Right cardiac atrium (tissue), 5 donors: ENCODE data around the gene TRMT61B. TPM values are rescaled to one million over a fixed set of nuclear protein-coding genes. Genes with fewer than 3 reads are reported as not detected.
A peak's percentile ranks its signal among the peaks of the same experiment; 100 is the strongest.

ENCODE experiments used
- ATAC-seq, 2 donors: fragments of 200-7000 bp; cut with Tn5 transposase; one replicate each; pipeline versions ENCODE4 v1.8.0 to v1.9.1; 2020; ENCODE audit warnings: moderate library complexity in 2 of 2, mild to moderate bottlenecking in 1 of 2
- DNase-seq, 3 donors: peaks; one replicate each; pipeline ENCODE4 v3.0.0-alpha.2; 2020
- H3K27ac ChIP-seq: one replicate; pipeline ENCODE4 v1.5.1; 2013; ENCODE audit warnings: mild to moderate bottlenecking, low read length, control low read depth, moderate library complexity
- H3K27me3 ChIP-seq: one replicate; pipeline ENCODE4 v1.6.1; 2013; ENCODE audit not compliant: control insufficient read depth, insufficient read depth
- H3K4me1 ChIP-seq: one replicate; pipeline ENCODE4 v1.6.1; 2013; ENCODE audit warnings: low read length; ENCODE audit not compliant: control insufficient read depth, insufficient read depth
- H3K4me3 ChIP-seq: one replicate; pipeline ENCODE4 v1.5.1; 2013; ENCODE audit warnings: low read length, control low read depth
- H3K9me3 ChIP-seq: one replicate; pipeline ENCODE4 v1.6.1; 2013; ENCODE audit warnings: low read length; ENCODE audit not compliant: control insufficient read depth
- WGBS: extraction: QIAGEN DNeasy Blood & Tissue Kit; methylation state at CpG from one replicate; pipeline ENCODE4 v1.1.7; 2013; 5-methylcytosine and 5-hydroxymethylcytosine counted together
- intact Hi-C, 4 donors: fragments of 100-400 bp; cut with DNase I; formaldehyde crosslinking; loops; one replicate each; pipeline versions ENCODE4 v1.11.0 to v1.14.0; 2022 to 2023
- polyA plus RNA-seq: library from polyadenylated mRNA; stranded (reverse); fragments of 200-250 nt; gene quantifications from one replicate; pipeline ENCODE4 v1.2.3, GENCODE V29; 2013
- total RNA-seq, 4 donors: library from RNA; stranded (reverse); fragmentation: NEBNext Ultra II Directional; extraction: Animal tissue kit (Norgen Biotek cat#: 25700); gene quantifications; one replicate each; pipeline ENCODE4 v1.2.1, GENCODE V29; 2021
- donor health status: healthy with polysubstance abuse.
- donor health status: DM: no; HTN: yes; CAD: no.
- donor health status: DM: no; HTN: no; CAD: no.
- donor health status: DM: no; HTN: yes; CAD: no; lungs with severe emphysema.
- donor health status: DM: yes; HTN: yes; CAD: no.

Gene TRMT61B
- total and polyA plus RNA-seq, 5 donors = 13.9 to 32.7 (median 18.2) TPM

DNA sequence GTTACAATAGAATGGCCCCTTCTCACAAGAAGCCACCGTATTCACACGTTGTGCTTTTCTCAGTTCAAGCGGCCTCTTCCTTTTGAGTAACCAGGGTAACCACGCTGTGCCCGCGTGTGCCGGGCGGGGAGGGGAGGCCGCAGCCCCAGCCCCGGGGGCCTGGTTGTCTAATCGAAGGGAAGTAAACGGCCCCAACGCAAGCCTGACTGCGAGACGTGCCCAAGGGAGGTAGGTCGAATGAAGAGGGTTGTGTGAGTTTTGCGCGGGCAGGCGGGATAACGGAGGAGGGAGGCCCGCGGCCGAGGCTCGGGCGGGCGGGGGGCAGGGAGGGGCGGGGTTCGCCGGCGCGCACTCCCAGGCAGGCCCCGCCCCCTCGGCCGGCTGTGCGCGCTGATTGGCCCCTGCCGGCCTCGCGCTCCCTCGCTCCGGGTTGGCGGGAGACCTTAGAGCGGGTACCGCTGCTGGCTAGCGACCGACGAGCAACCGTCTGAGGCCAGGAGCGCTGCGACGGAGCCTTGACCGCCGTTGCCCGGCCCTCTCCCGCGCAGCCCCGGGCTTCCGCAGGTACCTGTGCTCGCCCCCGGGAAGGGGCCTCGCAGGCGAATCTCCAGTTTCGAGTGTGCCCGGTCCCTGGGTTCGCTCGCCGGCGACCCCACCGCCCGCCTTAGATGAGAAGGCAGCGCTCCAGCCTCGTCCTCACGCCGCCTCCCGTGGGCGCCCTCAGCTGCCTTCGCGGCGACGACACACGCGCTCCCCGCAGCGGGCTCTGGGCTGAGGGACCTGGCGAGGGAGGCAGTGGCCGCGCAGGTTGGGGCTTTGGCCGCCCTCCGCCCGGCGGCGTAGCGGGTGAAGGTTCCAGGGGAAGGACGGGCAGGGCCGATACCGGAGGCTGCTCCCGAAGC is 59.5 kb downstream of the TRMT61B start, which contains the start of gene SPDYA:
TSS of gene SPDYA (plus strand) at position 451 of the 902 bp plus-strand sequence. CDS start 5,181 bp downstream, outside the sequence.
- intact Hi-C loops = no loop called here
- Histone ChIP-seq H3K4me1 (no peaks in the 10 kb centered on the region), H3K27ac (no peak within 1 kb of the TSS), H3K4me3 (peak within 1 kb of the TSS; percentile 31), H3K27me3 (no peaks in the 10 kb centered on the region), H3K9me3 (no peaks in the 10 kb centered on the region)
- peak; percentile 83 to 93 (median 90) for DNase-seq
- 2% methylated on average over 97 of the region's 97 CpGs for WGBS
- ATAC-seq = peak; percentile 96 to 97

DNA sequence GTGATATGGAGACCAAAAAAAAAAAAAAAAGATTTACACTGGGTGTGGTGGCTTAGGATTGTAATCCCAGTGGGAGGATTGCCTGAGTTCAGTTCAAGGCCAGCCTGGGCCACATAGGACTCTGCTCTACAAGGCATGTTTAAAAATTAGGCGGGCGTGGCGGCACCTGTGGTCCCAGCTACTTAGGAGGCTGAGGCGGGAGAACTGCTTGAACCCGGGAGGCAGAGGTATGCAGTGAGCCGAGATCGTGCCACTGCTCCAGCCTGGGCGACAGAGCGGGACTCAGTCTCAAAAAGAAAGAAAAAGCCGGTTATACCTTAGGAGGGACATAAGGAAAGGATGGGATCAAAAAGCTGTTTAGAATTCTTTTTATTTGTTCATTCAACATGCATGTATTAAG is 60.2 kb downstream of the TRMT61B start:
- H3K4me3 ChIP-seq = peak overlapping the region; percentile 31
- no peak overlapping the region for H3K27ac ChIP-seq
- no peaks in the 10 kb centered on the region for H3K27me3 ChIP-seq
- DNase-seq = peak in 1 of 3 donors; percentile 51
- ATAC-seq = peak; percentile 17 to 18
- intact Hi-C loops = no loop called here
- H3K9me3 ChIP-seq = no peaks in the 10 kb centered on the region
- no peaks in the 10 kb centered on the region for H3K4me1 ChIP-seq
- WGBS = 78% methylated on average over 10 of the region's 10 CpGs

DNA sequence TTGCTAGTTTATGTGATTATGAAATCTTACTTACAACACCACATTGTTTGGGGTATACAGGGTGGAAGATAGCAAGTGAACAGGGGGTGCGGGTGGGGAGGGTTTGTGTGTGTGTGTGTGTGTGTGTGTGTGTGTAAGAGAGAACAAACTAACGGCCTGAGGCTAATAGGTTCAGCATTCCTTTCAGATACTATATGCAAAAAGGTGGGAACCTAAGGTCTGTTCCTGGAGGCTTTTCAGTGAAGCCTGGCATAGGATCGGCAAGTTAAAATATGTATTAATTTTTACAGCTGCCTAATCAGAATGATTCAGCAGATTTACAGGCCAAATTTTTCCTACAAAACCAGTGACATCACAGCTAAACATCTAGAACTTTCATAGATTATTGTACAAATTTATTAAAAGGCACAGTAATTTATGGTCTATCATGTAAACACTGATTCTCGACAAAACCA is 67.1 kb downstream of the TRMT61B start:
- 75% methylated on average over 4 of the region's 4 CpGs for WGBS
- Histone ChIP-seq H3K27ac (no peak overlapping the region), H3K9me3 (no peaks in the 10 kb centered on the region), H3K27me3 (no peaks in the 10 kb centered on the region), H3K4me3 (no peak overlapping the region), H3K4me1 (no peaks in the 10 kb centered on the region)
- ATAC-seq (peak; percentile 41 to 48), DNase-seq (peak in 1 of 3 donors; percentile 63)
- intact Hi-C loops = no loop called here

DNA sequence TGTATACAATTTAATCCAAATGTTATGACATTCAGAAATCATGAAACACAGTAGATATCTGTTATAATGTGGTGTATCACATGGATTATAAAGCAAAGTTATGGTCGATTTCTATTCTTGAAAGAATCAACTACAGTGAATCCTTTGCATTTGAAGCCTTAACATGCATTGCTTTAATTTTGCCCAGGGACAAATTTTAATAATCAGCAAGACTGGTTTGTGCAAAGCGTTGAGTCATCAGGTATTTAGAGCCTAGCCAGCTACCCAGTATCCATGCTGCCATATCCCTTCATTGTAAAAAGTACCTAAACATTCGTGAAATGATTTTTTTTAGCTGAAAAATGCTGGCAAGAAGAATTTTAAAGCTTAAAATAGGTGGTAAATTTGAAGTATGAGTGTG is 68.4 kb downstream of the TRMT61B start:
- Histone ChIP-seq H3K4me1 (no peaks in the 10 kb centered on the region), H3K4me3 (no peak overlapping the region), H3K27ac (no peak overlapping the region), H3K27me3 (no peaks in the 10 kb centered on the region), H3K9me3 (no peaks in the 10 kb centered on the region)
- 94% methylated on average over 3 of the region's 3 CpGs for WGBS
- ATAC-seq = no peak
- intact Hi-C loops = no loop called here
- no peak for DNase-seq

Other genes with a start within 250 kb of the TRMT61B start
- gene PPP1CB, start 118.5 kb downstream of the TRMT61B start, total RNA-seq = 100 to 1,000 TPM; 368 to 417 (median 381) TPM
- gene PPP1CB, start 118.5 kb downstream of the TRMT61B start, polyA plus RNA-seq = 126 TPM
- 1 to 10 TPM in 1 of 4 donors, under 1 TPM in 1, not detected in 2; 0.56 to 1.3 TPM for gene SPDYA, start 59.5 kb downstream of the TRMT61B start, total RNA-seq
- gene SPDYA, start 59.5 kb downstream of the TRMT61B start, polyA plus RNA-seq = 0.27 TPM
- gene WDR43, start 24.4 kb upstream of the TRMT61B start, total RNA-seq = 10 to 100 TPM; 17.5 to 34.9 (median 20.6) TPM
- 5.4 TPM for gene WDR43, start 24.4 kb upstream of the TRMT61B start, polyA plus RNA-seq
- gene TOGARAM2, start 111.0 kb upstream of the TRMT61B start, total RNA-seq = 10 to 100 TPM; 13.6 to 29.5 (median 26.0) TPM
- 17.4 TPM for gene TOGARAM2, start 111.0 kb upstream of the TRMT61B start, polyA plus RNA-seq
- gene PCARE, start 204.2 kb upstream of the TRMT61B start, total RNA-seq = 1 to 10 TPM in 3 of 4 donors, under 1 TPM in 1; 0.47 to 5.3 (median 2.4) TPM
- gene PCARE, start 204.2 kb upstream of the TRMT61B start, polyA plus RNA-seq = 1.1 TPM
- 10 to 100 TPM; 61.4 to 82.7 (median 74.4) TPM for gene CLIP4, start 245.1 kb upstream of the TRMT61B start, total RNA-seq
- 27.9 TPM for gene CLIP4, start 245.1 kb upstream of the TRMT61B start, polyA plus RNA-seq